Measurements from ENCODE around the gene DOCK7.
"Not testable (repeated sequence)": the region's sequence is repeated elsewhere in the genome, so short reads cannot be mapped to it uniquely, and the experiment has no call there.

DNA sequence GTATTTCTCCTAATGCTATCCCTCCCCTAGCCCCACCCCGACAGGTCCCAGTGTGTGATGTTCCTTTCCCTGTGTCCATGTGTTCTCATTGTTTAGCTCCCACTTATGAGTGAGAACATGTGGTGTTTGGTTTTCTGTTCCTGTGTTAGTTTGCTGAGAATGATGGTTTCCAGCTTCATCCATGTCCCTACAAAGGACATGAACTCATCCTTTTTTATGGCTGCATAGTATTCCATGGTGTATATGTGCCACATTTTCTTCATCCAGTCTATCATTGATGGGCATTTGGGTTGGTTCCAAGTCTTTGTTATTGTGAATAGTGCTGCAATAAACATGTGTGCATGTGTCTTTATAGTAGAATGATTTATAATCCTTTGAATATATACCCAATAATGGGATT is 77.6 kb downstream of the DOCK7 start:
- not testable (repeated sequence) for TF ChIP-seq POLR2AphosphoS5 (IDR thresholded peaks at IDR 0.05; ENCODE audit: borderline replicate concordance, low read depth, low read length); EZH2 (IDR thresholded peaks at IDR 0.05)
